Suprapubic skin (tissue), 4 donors: Measurements from ENCODE around the gene UBE3D. TPM values are rescaled to one million over a fixed set of nuclear protein-coding genes. Genes with fewer than 3 reads are reported as not detected.

ENCODE experiments used
- DNase-seq, 2 donors: peaks; one replicate each; pipeline ENCODE4 v3.0.0-alpha.2; 2019; ENCODE audit warnings: low spot score in 2 of 2
- H3K27ac ChIP-seq: fragments of 200-600 bp; sonication (generic); one replicate; pipeline ENCODE4 v1.5.1; 2019
- H3K27me3 ChIP-seq: fragments of 200-600 bp; sonication (generic); one replicate; pipeline ENCODE4 v1.5.1; 2019
- H3K36me3 ChIP-seq: fragments of 200-600 bp; sonication (generic); one replicate; pipeline ENCODE4 v1.5.1; 2019
- H3K4me1 ChIP-seq: fragments of 200-600 bp; sonication (generic); one replicate; pipeline ENCODE4 v1.5.1; 2019
- H3K4me3 ChIP-seq: fragments of 200-600 bp; sonication (generic); one replicate; pipeline ENCODE4 v1.5.1; 2019; ENCODE audit warnings: mild to moderate bottlenecking
- H3K9me3 ChIP-seq: fragments of 200-600 bp; sonication (generic); one replicate; pipeline ENCODE4 v1.5.1; 2019
- CTCF ChIP-seq, 2 donors: fragments of 200-600 bp in 1 of 2; fragments of 450-650 bp in 1 of 2; sonication (generic) in 1 of 2; IDR thresholded peaks; one replicate each; pipeline ENCODE4 v1.5.1; 2016 to 2019; ENCODE audit warnings: antibody characterized with exemption in 2 of 2, mild to moderate bottlenecking in 1 of 2, moderate library complexity in 1 of 2
- EP300 ChIP-seq: sonication (generic); formaldehyde crosslinking; IDR thresholded peaks from one replicate; pipeline ENCODE4 v1.6.1; 2017; ENCODE audit warnings: antibody characterized with exemption
- POLR2A ChIP-seq, 2 donors: fragments of 450-650 bp; IDR thresholded peaks; one replicate each; pipeline ENCODE4 v1.6.1; 2017; ENCODE audit warnings: antibody characterized with exemption in 2 of 2, mild to moderate bottlenecking in 2 of 2, moderate library complexity in 2 of 2
- POLR2AphosphoS5 ChIP-seq, 3 donors: sonication (generic); formaldehyde crosslinking; IDR thresholded peaks; one replicate each; pipeline ENCODE4 v1.6.1; 2017; ENCODE audit warnings: antibody characterized with exemption in 3 of 3
- WGBS: methylation state at CpG from one replicate; pipeline ENCODE4 v1.1.5; 2018; 5-methylcytosine and 5-hydroxymethylcytosine counted together
- total RNA-seq, 4 donors: library from RNA; depleted of rRNA; stranded (reverse); fragments of >200 nt; gene quantifications; one replicate each; pipeline ENCODE4 v1.1.0, GENCODE V29; 2016

Gene UBE3D
- total RNA-seq, 4 donors from 2014 or later, result 7.2 to 11.7 (median 7.5) TPM

DNA sequence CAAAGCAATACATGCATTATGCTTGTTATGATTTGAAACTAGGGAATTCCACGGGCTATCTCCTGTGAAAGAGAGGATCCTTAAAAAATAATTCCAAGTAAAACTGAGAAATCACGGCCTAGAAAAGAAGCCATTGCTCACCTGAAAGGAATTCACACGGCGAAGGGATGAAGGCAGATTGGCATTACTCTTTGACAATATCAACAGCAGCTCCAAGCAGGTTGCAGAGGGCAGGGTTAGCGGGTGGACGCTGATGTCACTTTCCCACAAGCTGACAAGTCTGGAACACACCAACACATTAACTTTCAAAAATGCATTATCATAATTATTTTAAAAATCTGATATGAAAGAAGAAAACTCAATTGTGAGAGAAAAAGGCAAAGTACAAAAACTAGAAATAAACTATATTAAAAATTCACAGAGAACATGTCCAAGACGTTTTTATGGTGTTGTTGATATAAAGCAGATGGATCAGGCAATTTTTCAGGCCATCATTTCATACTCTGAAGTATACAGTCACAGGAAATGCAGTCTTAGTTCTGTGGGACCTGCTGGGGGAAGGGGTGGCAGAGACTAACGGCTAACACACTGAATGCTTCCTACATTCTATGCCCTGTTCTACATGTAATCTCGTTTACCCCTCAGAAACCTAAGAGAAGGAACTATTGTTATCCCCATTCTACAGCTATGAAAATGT is 108.3 kb downstream of the UBE3D start:
- WGBS, result 65% methylated on average over 9 of the region's 9 CpGs
- no peak for DNase-seq

DNA sequence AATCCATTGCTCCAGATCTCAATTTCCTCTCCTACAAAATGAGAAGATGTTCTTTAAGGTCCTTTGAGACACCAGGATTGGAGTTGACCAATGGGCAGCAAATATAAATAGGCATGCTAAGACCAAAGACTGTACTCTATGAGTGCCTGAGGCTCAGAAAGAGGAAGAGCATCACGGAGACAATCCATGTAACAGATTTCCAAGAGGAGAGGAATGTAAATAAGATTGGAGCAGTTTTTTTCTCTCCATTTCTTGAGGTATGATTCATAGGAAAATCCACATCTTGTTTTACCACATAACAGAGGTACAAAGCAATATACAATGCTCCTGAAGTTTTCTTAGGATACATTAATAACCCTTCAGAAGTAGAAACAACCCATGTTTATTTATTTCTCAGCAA is 109.8 kb downstream of the UBE3D start:
- no peaks in the 10 kb centered on the region for H3K9me3 ChIP-seq
- H3K4me1 ChIP-seq, result no peaks in the 10 kb centered on the region
- no peak overlapping the region for H3K27ac ChIP-seq
- no peak overlapping the region for H3K4me3 ChIP-seq
- TF ChIP-seq POLR2AphosphoS5 (IDR thresholded peaks at IDR 0.05) (no peak), POLR2A (IDR thresholded peaks at IDR 0.05) (no peak), EP300 (no peak), CTCF (IDR thresholded peaks at IDR 0.05) (no peak)
- DNase-seq, result no peak
- WGBS, result 59% methylated on average over 1 of the region's 1 CpG
- no peaks in the 10 kb centered on the region for H3K36me3 ChIP-seq
- H3K27me3 ChIP-seq, result no peaks in the 10 kb centered on the region

More for the DNA sequence above, 108.3 kb downstream of the UBE3D start:
- Histone ChIP-seq H3K4me1 (no peaks in the 10 kb centered on the region), H3K9me3 (no peaks in the 10 kb centered on the region), H3K27ac (no peak overlapping the region), H3K27me3 (no peaks in the 10 kb centered on the region), H3K36me3 (no peaks in the 10 kb centered on the region), H3K4me3 (no peak overlapping the region)
- no peak for TF ChIP-seq EP300
- TF ChIP-seq POLR2A (IDR thresholded peaks at IDR 0.05), result no peak
- no peak for TF ChIP-seq POLR2AphosphoS5 (IDR thresholded peaks at IDR 0.05)
- TF ChIP-seq CTCF (IDR thresholded peaks at IDR 0.05), result no peak

DNA sequence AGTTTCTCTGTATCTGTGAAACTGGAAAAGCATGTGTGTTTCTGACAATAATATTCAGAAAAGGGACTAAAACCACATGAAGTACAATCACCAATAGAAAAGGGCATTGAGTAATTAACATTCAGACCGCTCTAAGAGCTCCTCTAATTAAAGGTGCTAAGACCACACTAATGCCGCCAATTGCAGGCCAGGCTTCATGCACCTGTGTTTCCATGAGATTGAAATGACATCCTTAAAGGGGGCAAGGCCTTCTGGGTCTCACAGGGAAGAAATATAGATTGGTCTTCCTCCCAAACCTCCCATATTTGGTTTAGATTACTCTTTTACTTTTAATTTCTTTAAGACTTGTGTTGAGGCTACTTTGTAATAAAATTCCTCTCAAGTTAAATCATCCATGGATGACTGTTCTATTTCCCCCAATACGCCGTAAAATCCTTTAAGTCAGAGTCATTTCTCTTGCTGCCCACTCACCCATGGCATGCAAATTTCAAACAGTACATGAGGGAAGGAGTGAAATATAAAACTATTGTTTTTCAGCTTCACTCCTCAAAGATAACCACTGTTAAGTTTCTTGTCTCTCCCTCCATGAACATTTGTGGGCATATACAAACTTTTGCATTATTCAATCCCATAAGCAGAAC is 110.6 kb downstream of the UBE3D start:
- TF ChIP-seq EP300, result no peak
- TF ChIP-seq POLR2AphosphoS5 (IDR thresholded peaks at IDR 0.05), result no peak
- no peak for TF ChIP-seq POLR2A (IDR thresholded peaks at IDR 0.05)
- TF ChIP-seq CTCF (IDR thresholded peaks at IDR 0.05), result no peak
- Histone ChIP-seq H3K9me3 (no peaks in the 10 kb centered on the region), H3K36me3 (no peaks in the 10 kb centered on the region), H3K27ac (no peak overlapping the region), H3K4me3 (no peak overlapping the region), H3K4me1 (no peaks in the 10 kb centered on the region), H3K27me3 (no peaks in the 10 kb centered on the region)
- 84% methylated on average over 4 of the region's 4 CpGs for WGBS
- DNase-seq, result no peak

GRCh38 chr6:82954356-82954755 is 111.3 kb downstream of the UBE3D start:
- H3K4me1 ChIP-seq, result no peaks in the 10 kb centered on the region
- no peaks in the 10 kb centered on the region for H3K27me3 ChIP-seq
- no peak overlapping the region for H3K4me3 ChIP-seq
- 78% methylated on average over 2 of the region's 2 CpGs for WGBS
- H3K27ac ChIP-seq, result no peak overlapping the region
- TF ChIP-seq CTCF (IDR thresholded peaks at IDR 0.05), result no peak
- TF ChIP-seq POLR2AphosphoS5 (IDR thresholded peaks at IDR 0.05), result no peak
- TF ChIP-seq POLR2A (IDR thresholded peaks at IDR 0.05), result no peak
- no peak for TF ChIP-seq EP300
- DNase-seq, result no peak
- no peaks in the 10 kb centered on the region for H3K36me3 ChIP-seq
- H3K9me3 ChIP-seq, result no peaks in the 10 kb centered on the region

DNA sequence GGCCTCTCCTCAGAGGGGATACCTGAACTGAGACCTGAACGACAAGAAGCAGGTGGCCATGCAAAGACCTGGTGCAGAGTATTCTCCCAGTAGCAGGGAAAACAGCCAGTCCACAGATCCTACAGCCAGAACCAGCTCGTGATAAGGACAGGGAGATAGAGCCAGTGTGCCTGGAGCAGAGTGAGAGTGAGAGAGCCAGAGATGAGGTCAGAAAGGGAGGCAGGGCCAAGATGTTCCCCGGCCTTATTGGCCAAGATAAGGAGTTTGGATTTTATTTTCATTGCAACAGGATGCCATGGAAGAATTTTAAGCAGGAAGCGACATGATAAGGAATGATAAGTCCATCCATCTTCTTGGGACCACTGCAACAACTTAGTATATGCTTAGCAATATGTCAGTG is 111.8 kb downstream of the UBE3D start:
- Histone ChIP-seq H3K27ac (no peak overlapping the region), H3K4me3 (no peak overlapping the region), H3K4me1 (no peaks in the 10 kb centered on the region), H3K27me3 (no peaks in the 10 kb centered on the region), H3K9me3 (no peaks in the 10 kb centered on the region), H3K36me3 (no peaks in the 10 kb centered on the region)
- no peak for DNase-seq
- TF ChIP-seq POLR2AphosphoS5 (IDR thresholded peaks at IDR 0.05), result no peak
- no peak for TF ChIP-seq POLR2A (IDR thresholded peaks at IDR 0.05)
- TF ChIP-seq EP300, result no peak
- TF ChIP-seq CTCF (IDR thresholded peaks at IDR 0.05), result no peak
- 44% methylated on average over 4 of the region's 4 CpGs for WGBS
